ENCODE measurements around the gene PLAC8L1.

- TF ChIP-seq ZNF274 (IDR thresholded peaks at IDR 0.05; ENCODE audit: low read depth, low read length) (no peak), SUZ12 (IDR thresholded peaks at IDR 0.05; ENCODE audit: extremely low read depth, insufficient read depth, insufficient read length) (no peak), YY1 (IDR thresholded peaks at IDR 0.05; ENCODE audit: insufficient read depth, insufficient read length) (no peak)
Observed at GRCh38 chr5:146055432-146055831, 49.9 kb downstream of the PLAC8L1 start.
